Adrenal gland (tissue), 5 donors: ENCODE results near the gene ITCH.

Source experiments
- POLR2A ChIP-seq, 2 donors: fragments of 450-650 bp; IDR thresholded peaks; one replicate each; pipeline ENCODE4 v1.6.1; 2017; ENCODE audit warnings: antibody characterized with exemption in 2 of 2, mild to moderate bottlenecking in 2 of 2, moderate library complexity in 1 of 2
- TF ChIP-seq, protein P1 (sequence below), 6 experiments: fragments of 450-650 bp in 4 of 6; fragments of 200-600 bp in 2 of 6; sonication (generic) in 1 of 6; IDR thresholded peaks; 1 replicate in 5 of 6; 2 replicates in 1 of 6; pipeline versions ENCODE4 v1.5.1 to v1.8.0; 2016 to 2021; ENCODE audit warnings: antibody characterized with exemption in 6 of 6, mild to moderate bottlenecking in 2 of 6, moderate library complexity in 1 of 6
- donor health status: DM: no; HTN: no; CAD: no.

GRCh38 chr20:34365765-34366213 is 2.7 kb downstream of the ITCH start:
- TF ChIP-seq, protein P1, sequence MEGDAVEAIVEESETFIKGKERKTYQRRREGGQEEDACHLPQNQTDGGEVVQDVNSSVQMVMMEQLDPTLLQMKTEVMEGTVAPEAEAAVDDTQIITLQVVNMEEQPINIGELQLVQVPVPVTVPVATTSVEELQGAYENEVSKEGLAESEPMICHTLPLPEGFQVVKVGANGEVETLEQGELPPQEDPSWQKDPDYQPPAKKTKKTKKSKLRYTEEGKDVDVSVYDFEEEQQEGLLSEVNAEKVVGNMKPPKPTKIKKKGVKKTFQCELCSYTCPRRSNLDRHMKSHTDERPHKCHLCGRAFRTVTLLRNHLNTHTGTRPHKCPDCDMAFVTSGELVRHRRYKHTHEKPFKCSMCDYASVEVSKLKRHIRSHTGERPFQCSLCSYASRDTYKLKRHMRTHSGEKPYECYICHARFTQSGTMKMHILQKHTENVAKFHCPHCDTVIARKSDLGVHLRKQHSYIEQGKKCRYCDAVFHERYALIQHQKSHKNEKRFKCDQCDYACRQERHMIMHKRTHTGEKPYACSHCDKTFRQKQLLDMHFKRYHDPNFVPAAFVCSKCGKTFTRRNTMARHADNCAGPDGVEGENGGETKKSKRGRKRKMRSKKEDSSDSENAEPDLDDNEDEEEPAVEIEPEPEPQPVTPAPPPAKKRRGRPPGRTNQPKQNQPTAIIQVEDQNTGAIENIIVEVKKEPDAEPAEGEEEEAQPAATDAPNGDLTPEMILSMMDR (IDR thresholded peaks at IDR 0.05), result no peak
- no peak for TF ChIP-seq POLR2A (IDR thresholded peaks at IDR 0.05)
